Left ventricle myocardium inferior (tissue), 1 donor: ENCODE results near the gene BCL3. TPM values are rescaled to one million over a fixed set of nuclear protein-coding genes. Genes with fewer than 3 reads are reported as not detected.

Experiments used
- DNase-seq: peaks from one replicate; pipeline ENCODE4 v3.0.0-alpha.2; 2020
- H3K27ac ChIP-seq: fragments of 200-600 bp; replicated peaks from 2 replicates; pipeline ENCODE4 v1.8.0; 2021
- H3K27me3 ChIP-seq: fragments of 200-600 bp; 2 replicates; pipeline ENCODE4 v1.8.0; 2021; ENCODE audit warnings: low read depth
- H3K36me3 ChIP-seq: fragments of 200-600 bp; 2 replicates; pipeline ENCODE4 v1.8.0; 2021
- H3K4me1 ChIP-seq: fragments of 200-600 bp; 2 replicates; pipeline ENCODE4 v1.8.0; 2021
- H3K4me3 ChIP-seq: fragments of 200-600 bp; 2 replicates; pipeline ENCODE4 v1.8.0; 2021; ENCODE audit warnings: mild to moderate bottlenecking, moderate library complexity
- H3K9me3 ChIP-seq: fragments of 200-600 bp; replicated peaks from 2 replicates; pipeline ENCODE4 v1.8.0; 2021
- intact Hi-C: fragments of 100-400 bp; cut with micrococcal nuclease; formaldehyde crosslinking; loops from one replicate; pipeline ENCODE4 v1.11.0; 2022
- total RNA-seq: library from RNA; stranded (reverse); fragmentation: NEBNext Ultra II Directional; extraction: Animal tissue kit (Norgen Biotek cat#: 25700); gene quantifications from one replicate; pipeline ENCODE4 v1.2.1, GENCODE V29; 2021
- TF ChIP-seq, protein P1 (sequence below): fragments of 200-600 bp; IDR thresholded peaks from 2 replicates; pipeline ENCODE4 v1.8.0; 2021; ENCODE audit warnings: antibody characterized with exemption, mild to moderate bottlenecking, borderline replicate concordance
- donor health status: DM: no; HTN: yes; CAD: no; lungs with severe emphysema.

Gene BCL3
- total RNA-seq, 1 donor from 2014 or later = 15.0 TPM

DNA sequence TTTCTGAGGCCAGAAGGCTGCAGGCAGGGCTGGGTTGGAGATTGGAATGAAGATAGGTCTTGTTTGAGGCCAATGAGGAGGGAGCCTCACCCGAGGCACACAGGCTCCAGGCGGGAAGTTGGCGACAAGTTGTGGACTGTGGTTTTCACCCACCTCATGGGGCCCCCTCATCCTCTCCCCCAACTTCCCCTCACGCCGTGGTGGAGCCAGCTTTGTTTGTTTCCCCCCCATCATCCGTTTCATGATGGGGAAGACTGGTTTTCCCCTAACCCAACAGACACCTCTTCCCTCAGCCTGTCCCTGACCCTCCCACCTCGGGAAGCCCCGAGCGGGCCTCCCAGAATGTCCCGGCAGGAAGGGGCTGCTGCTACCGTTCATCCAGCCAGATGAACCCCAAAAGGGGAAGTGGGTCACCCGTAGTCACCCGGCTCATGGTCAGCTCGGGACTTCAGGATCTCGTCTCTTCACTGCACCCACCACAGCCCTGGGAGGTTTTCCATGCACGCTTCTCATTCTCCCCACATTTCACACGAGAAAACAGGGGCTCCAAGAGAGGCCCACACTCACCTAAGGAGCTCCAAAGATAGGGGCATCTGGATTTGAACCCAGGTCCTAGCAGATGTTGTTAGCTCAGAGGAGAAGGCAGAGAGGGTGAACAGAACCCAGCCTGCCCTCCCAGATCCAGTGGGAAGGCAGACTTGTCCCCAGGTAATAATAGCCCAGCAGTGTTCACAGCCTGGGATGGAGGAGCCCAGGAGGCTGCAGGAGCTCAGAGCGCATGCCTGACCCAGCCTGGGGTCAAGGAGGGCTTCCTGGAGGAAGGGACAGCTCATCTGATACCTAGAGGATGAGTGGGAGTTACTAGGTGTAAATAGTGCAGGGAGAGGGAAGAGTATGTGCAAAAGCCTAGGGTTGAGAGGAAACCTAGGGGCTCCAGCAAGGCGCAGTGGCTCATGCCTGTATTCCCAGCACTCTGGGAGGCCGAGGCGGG, 26.1 kb upstream of the BCL3 start:
- intact Hi-C loops = loop anchor here (5.0 kb wide), 1 partner anchor 50 kb away; no protein-coding TSS in a partner anchor
- Histone ChIP-seq H3K4me3 (no peak overlapping the region), H3K4me1 (peaks cover 59% of the 10 kb centered on the region), H3K36me3 (no peaks in the 10 kb centered on the region), H3K27me3 (no peaks in the 10 kb centered on the region), H3K27ac (peak overlapping the region; percentile 69), H3K9me3 (no peaks in the 10 kb centered on the region)
- DNase-seq = no peak
- TF ChIP-seq, protein P1, sequence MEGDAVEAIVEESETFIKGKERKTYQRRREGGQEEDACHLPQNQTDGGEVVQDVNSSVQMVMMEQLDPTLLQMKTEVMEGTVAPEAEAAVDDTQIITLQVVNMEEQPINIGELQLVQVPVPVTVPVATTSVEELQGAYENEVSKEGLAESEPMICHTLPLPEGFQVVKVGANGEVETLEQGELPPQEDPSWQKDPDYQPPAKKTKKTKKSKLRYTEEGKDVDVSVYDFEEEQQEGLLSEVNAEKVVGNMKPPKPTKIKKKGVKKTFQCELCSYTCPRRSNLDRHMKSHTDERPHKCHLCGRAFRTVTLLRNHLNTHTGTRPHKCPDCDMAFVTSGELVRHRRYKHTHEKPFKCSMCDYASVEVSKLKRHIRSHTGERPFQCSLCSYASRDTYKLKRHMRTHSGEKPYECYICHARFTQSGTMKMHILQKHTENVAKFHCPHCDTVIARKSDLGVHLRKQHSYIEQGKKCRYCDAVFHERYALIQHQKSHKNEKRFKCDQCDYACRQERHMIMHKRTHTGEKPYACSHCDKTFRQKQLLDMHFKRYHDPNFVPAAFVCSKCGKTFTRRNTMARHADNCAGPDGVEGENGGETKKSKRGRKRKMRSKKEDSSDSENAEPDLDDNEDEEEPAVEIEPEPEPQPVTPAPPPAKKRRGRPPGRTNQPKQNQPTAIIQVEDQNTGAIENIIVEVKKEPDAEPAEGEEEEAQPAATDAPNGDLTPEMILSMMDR = no peak

DNA sequence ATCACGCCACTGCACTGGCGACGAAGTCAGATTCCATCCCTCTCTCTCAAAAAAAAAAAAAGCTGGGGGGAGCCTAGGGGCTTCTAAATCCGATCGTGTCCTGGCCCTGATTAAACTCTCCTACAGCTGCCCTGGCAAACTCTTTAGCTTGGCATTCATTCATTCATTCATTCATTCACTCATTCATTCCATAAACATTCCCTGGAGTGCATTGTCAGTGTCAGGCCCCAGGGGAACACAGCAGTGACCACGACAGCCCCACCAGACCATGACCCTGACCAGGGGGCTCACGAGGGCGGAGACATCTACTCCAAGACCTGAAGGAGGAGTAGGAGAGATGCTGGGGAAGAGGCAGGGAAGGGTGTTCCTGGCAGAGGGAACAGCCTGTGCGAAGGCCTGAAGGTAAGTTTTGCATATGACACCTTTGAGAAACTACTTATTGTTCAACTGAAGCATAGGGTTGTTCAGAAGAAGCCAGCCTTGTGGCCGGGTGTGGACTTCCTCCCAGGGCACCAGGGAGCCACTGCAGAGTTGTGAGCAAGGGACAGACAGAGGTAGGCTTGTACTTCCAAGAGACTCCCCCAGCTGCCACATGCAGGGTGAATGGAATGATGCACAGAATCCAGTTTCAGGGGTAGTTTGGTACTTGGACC, 25.1 kb upstream of the BCL3 start:
- no peaks in the 10 kb centered on the region for H3K36me3 ChIP-seq
- peaks cover 50% of the 10 kb centered on the region for H3K4me1 ChIP-seq
- TF ChIP-seq, protein P1 = no peak
- H3K9me3 ChIP-seq = no peaks in the 10 kb centered on the region
- intact Hi-C loops = loop anchor here (5.0 kb wide), 1 partner anchor 49 kb away; no protein-coding TSS in a partner anchor
- no peak overlapping the region for H3K4me3 ChIP-seq
- no peaks in the 10 kb centered on the region for H3K27me3 ChIP-seq
- no peak for DNase-seq
- peak overlapping the region; percentile 69 for H3K27ac ChIP-seq

DNA sequence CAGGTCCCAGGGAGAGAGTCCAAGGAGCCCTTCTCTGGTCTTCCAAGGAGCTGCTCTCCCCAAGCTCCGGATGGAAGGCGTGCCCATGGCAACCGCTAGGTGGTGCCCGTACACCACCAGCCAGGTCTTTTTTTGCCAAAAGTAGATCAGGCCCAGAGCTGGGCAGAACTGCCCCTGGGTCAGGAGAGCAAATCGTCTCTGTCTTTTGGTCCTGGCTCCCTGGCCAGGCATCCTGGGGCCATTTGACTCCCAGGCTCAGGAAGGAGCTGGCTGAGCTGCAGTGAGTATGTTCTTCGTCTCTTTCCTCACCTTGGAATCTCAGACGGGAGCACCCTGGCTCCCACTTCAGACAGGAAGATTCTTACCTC, 24.6 kb upstream of the BCL3 start:
- TF ChIP-seq, protein P1 = peak; percentile 100
- intact Hi-C loops = loop anchor here (5.0 kb wide), 1 partner anchor 48 kb away; no protein-coding TSS in a partner anchor

DNA sequence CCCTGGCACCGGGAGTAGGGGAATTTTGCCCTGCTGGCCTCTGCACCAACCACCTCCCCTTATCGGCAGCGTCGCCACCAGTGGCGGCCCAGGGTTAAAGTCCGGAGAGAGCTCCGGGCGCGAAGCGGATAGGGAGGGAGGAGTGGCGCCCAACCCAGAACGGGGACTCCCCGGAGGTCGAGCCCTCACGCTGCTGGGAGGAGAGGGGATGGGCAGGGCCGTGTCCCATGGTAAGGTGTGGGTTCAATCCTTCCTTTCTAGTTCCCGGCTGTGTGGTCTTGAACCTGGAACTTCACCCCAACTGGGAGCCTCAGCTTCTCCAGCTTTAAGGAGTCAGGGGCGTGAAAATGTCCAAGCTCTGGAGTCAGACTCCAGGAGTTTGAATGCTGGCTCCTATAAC, 23.3 kb upstream of the BCL3 start:
- Histone ChIP-seq H3K4me1 (peaks cover 39% of the 10 kb centered on the region), H3K9me3 (no peaks in the 10 kb centered on the region), H3K27me3 (no peaks in the 10 kb centered on the region), H3K27ac (peak overlapping the region; percentile 69), H3K36me3 (no peaks in the 10 kb centered on the region), H3K4me3 (peak overlapping the region; percentile 37)
- DNase-seq = no peak
- TF ChIP-seq, protein P1 = no peak
- intact Hi-C loops = no loop called here

More for the DNA sequence above, 24.6 kb upstream of the BCL3 start:
- Histone ChIP-seq H3K27ac (peak overlapping the region; percentile 69), H3K36me3 (no peaks in the 10 kb centered on the region), H3K4me1 (peaks cover 45% of the 10 kb centered on the region), H3K4me3 (no peak overlapping the region), H3K9me3 (no peaks in the 10 kb centered on the region), H3K27me3 (no peaks in the 10 kb centered on the region)
- DNase-seq = peak; percentile 76

GRCh38 chr19:44725684-44726083, 22.8 kb upstream of the BCL3 start:
- no peak for DNase-seq
- H3K27me3 ChIP-seq = no peaks in the 10 kb centered on the region
- peak overlapping the region; percentile 69 for H3K27ac ChIP-seq
- peak overlapping the region; percentile 37 for H3K4me3 ChIP-seq
- intact Hi-C loops = no loop called here
- no peaks in the 10 kb centered on the region for H3K9me3 ChIP-seq
- H3K36me3 ChIP-seq = no peaks in the 10 kb centered on the region
- H3K4me1 ChIP-seq = peaks cover 39% of the 10 kb centered on the region
- TF ChIP-seq, protein P1 = no peak
